ENCODE data around the gene ADAMTS17. TPM values are rescaled to one million over a fixed set of nuclear protein-coding genes. Genes with fewer than 3 reads are reported as not detected.

The ADAMTS17 gene
- total RNA-seq, 1 experiment from 2014 or later = 0.15 TPM

DNA sequence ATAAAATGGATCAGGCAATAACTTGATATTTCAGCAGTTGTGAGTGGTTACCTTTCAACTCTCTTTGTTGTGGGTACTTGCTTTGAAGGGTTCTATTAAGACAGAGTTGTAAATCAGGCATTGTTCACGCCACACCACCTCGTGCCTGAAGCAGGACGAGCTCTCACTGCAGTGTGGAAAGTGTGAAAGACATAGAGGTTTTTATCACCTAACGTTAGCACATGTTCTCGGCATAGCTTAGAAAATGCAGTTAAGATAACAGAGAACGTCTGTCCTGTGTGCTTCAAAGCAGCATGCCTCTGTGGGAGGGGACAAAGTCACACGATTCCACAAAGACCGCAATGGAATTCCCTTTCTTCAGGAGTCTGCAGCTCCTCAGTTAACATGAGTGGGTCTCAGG is 7.8 kb downstream of the ADAMTS17 start:
- Histone ChIP-seq H3K36me3 (ENCODE audit: insufficient read depth, low read length, poor library complexity, severe bottlenecking) (no peaks in the 10 kb centered on the region), H3K4me3 (ENCODE audit: low read depth, low read length, poor library complexity, severe bottlenecking) (no peak overlapping the region), H3K27ac (ENCODE audit: low read depth, low read length, poor library complexity, severe bottlenecking) (no peak overlapping the region), H3K9me3 (ENCODE audit: low read depth, low read length, poor library complexity, severe bottlenecking) (no peaks in the 10 kb centered on the region), H3K4me1 (ENCODE audit: insufficient read depth, low read length, poor library complexity, severe bottlenecking) (no peaks in the 10 kb centered on the region), H3K27me3 (replicated peaks; ENCODE audit: insufficient read depth, low read depth, low read length, poor library complexity) (no peaks in the 10 kb centered on the region)
- TF ChIP-seq, protein P1, sequence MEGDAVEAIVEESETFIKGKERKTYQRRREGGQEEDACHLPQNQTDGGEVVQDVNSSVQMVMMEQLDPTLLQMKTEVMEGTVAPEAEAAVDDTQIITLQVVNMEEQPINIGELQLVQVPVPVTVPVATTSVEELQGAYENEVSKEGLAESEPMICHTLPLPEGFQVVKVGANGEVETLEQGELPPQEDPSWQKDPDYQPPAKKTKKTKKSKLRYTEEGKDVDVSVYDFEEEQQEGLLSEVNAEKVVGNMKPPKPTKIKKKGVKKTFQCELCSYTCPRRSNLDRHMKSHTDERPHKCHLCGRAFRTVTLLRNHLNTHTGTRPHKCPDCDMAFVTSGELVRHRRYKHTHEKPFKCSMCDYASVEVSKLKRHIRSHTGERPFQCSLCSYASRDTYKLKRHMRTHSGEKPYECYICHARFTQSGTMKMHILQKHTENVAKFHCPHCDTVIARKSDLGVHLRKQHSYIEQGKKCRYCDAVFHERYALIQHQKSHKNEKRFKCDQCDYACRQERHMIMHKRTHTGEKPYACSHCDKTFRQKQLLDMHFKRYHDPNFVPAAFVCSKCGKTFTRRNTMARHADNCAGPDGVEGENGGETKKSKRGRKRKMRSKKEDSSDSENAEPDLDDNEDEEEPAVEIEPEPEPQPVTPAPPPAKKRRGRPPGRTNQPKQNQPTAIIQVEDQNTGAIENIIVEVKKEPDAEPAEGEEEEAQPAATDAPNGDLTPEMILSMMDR (conservative IDR thresholded peaks at IDR 0.05; ENCODE audit: low read depth, low read length) = no peak
- no peak for TF ChIP-seq EZH2 (IDR thresholded peaks at IDR 0.05; ENCODE audit: borderline replicate concordance, low read depth, low read length, poor library complexity, severe bottlenecking)
- DNase-seq (ENCODE audit: low spot score) = no peak
- no TSS peak for BruUV-seq (replicated peaks)
- POLR2A ChIA-PET (ENCODE audit: low non-redundant PET) = no interaction called here
- CTCF ChIA-PET = no interaction called here
- intact Hi-C loops (cut with micrococcal nuclease; ENCODE audit: unreplicated experiment) = no loop called here

GRCh38 chr15:100333236-100333635 is 8.5 kb downstream of the ADAMTS17 start:
- no peak for TF ChIP-seq EZH2 (IDR thresholded peaks at IDR 0.05; ENCODE audit: borderline replicate concordance, low read depth, low read length, poor library complexity, severe bottlenecking)
- TF ChIP-seq, protein P1 (conservative IDR thresholded peaks at IDR 0.05; ENCODE audit: low read depth, low read length) = no peak
- H3K4me3 ChIP-seq (ENCODE audit: low read depth, low read length, poor library complexity, severe bottlenecking) = no peak overlapping the region
- no peaks in the 10 kb centered on the region for H3K27me3 ChIP-seq (replicated peaks; ENCODE audit: insufficient read depth, low read depth, low read length, poor library complexity)
- intact Hi-C loops (cut with micrococcal nuclease; ENCODE audit: unreplicated experiment) = no loop called here
- POLR2A ChIA-PET (ENCODE audit: low non-redundant PET) = no interaction called here
- H3K9me3 ChIP-seq (ENCODE audit: low read depth, low read length, poor library complexity, severe bottlenecking) = no peaks in the 10 kb centered on the region
- CTCF ChIA-PET = no interaction called here
- no peaks in the 10 kb centered on the region for H3K4me1 ChIP-seq (ENCODE audit: insufficient read depth, low read length, poor library complexity, severe bottlenecking)
- no peaks in the 10 kb centered on the region for H3K36me3 ChIP-seq (ENCODE audit: insufficient read depth, low read length, poor library complexity, severe bottlenecking)
- no peak overlapping the region for H3K27ac ChIP-seq (ENCODE audit: low read depth, low read length, poor library complexity, severe bottlenecking)
- no TSS peak for BruUV-seq (replicated peaks)
- DNase-seq (ENCODE audit: low spot score) = no peak

DNA sequence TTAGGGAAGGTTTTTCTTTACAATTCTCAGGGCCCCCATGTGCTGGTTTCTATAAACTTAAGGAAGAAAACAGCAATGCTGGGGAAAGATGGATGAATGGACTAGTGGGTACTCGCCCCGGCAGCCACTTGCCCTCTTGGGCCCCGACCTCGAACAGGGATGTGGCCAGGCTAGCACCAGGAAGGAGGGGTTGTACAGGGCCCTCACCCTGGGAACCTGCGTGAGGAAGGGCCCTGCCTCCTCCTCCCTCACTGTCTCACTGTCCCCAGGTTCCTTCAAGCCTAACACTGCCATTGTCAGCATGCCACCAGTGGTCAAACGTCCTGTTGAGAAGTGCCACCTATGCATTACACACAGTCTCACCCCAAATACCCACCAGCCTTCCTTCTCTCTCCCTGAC is 9.1 kb downstream of the ADAMTS17 start:
- H3K4me1 ChIP-seq (ENCODE audit: insufficient read depth, low read length, poor library complexity, severe bottlenecking) = no peaks in the 10 kb centered on the region
- H3K9me3 ChIP-seq (ENCODE audit: low read depth, low read length, poor library complexity, severe bottlenecking) = no peaks in the 10 kb centered on the region
- TF ChIP-seq, protein P1 (conservative IDR thresholded peaks at IDR 0.05; ENCODE audit: low read depth, low read length) = no peak
- no peak for TF ChIP-seq EZH2 (IDR thresholded peaks at IDR 0.05; ENCODE audit: borderline replicate concordance, low read depth, low read length, poor library complexity, severe bottlenecking)
- no peak overlapping the region for H3K27ac ChIP-seq (ENCODE audit: low read depth, low read length, poor library complexity, severe bottlenecking)
- H3K27me3 ChIP-seq (replicated peaks; ENCODE audit: insufficient read depth, low read depth, low read length, poor library complexity) = no peaks in the 10 kb centered on the region
- DNase-seq (ENCODE audit: low spot score) = no peak
- no peaks in the 10 kb centered on the region for H3K36me3 ChIP-seq (ENCODE audit: insufficient read depth, low read length, poor library complexity, severe bottlenecking)
- CTCF ChIA-PET = no interaction called here
- intact Hi-C loops (cut with micrococcal nuclease; ENCODE audit: unreplicated experiment) = no loop called here
- no TSS peak for BruUV-seq (replicated peaks)
- POLR2A ChIA-PET (ENCODE audit: low non-redundant PET) = no interaction called here
- no peak overlapping the region for H3K4me3 ChIP-seq (ENCODE audit: low read depth, low read length, poor library complexity, severe bottlenecking)
